Activated T-helper 1 cell treated with anti-CD3 and anti-CD28 coated beads, Interleukin-2, amount 50 U/mL, for 16 hours (primary cell): ENCODE results near the gene CPLANE1.
"Not testable (repeated sequence)": the region's sequence is repeated elsewhere in the genome, so short reads cannot be mapped to it uniquely, and the experiment has no call there.

ENCODE experiments used
- DNase-seq, 2 donors: peaks; one replicate each; pipeline ENCODE4 v3.0.0-alpha.2; 2020; ENCODE audit warnings: low read depth in 1 of 2, low spot score in 1 of 2

CPLANE1 gene

GRCh38 chr5:37121465-37121864 lies 127.7 kb downstream of the CPLANE1 start:
- DNase-seq, result no peak

- no peak for DNase-seq
Observed at GRCh38 chr5:37121027-37121426, 128.1 kb downstream of the CPLANE1 start.

GRCh38 chr5:37120270-37120669 lies 128.9 kb downstream of the CPLANE1 start:
- no peak for DNase-seq

- DNase-seq, result no peak
Observed at GRCh38 chr5:37116359-37116758, 132.8 kb downstream of the CPLANE1 start.

- no peak for DNase-seq
Observed at GRCh38 chr5:37112383-37112991, 136.7 kb downstream of the CPLANE1 start.

GRCh38 chr5:37111426-37112382 lies 137.5 kb downstream of the CPLANE1 start:
- no peak for DNase-seq

GRCh38 chr5:37110135-37110534 lies 139.0 kb downstream of the CPLANE1 start:
- DNase-seq, result no peak

GRCh38 chr5:37109338-37109737 lies 139.8 kb downstream of the CPLANE1 start:
- no peak for DNase-seq

- DNase-seq, result no peak
Observed at GRCh38 chr5:37103302-37103701, 145.9 kb downstream of the CPLANE1 start.

GRCh38 chr5:37099267-37099666 lies 149.9 kb downstream of the CPLANE1 start:
- DNase-seq, result not testable (repeated sequence)

GRCh38 chr5:37093795-37094194 lies 155.4 kb downstream of the CPLANE1 start:
- DNase-seq, result not testable (repeated sequence)

- no peak for DNase-seq
Observed at GRCh38 chr5:37090781-37091180, 158.4 kb downstream of the CPLANE1 start.

GRCh38 chr5:37090123-37090726 lies 159.0 kb downstream of the CPLANE1 start:
- DNase-seq, result no peak

GRCh38 chr5:37088009-37088408 lies 161.2 kb downstream of the CPLANE1 start:
- DNase-seq, result no peak

- DNase-seq, result no peak
Observed at GRCh38 chr5:37086466-37087173, 162.6 kb downstream of the CPLANE1 start.

GRCh38 chr5:37086026-37086425 lies 163.2 kb downstream of the CPLANE1 start:
- not testable (repeated sequence) for DNase-seq

GRCh38 chr5:37082977-37083376 lies 166.2 kb downstream of the CPLANE1 start:
- not testable (repeated sequence) for DNase-seq

- no peak for DNase-seq
Observed at GRCh38 chr5:37080697-37081096, 168.5 kb downstream of the CPLANE1 start.

GRCh38 chr5:37077146-37077545 lies 172.0 kb downstream of the CPLANE1 start:
- no peak for DNase-seq

- DNase-seq, result no peak
Observed at GRCh38 chr5:37075399-37075950, 173.7 kb downstream of the CPLANE1 start.
